LNCAP (cell line): ENCODE results near the gene GRM3.

Experiments used
- TF ChIP-seq, protein P1 (sequence below): fragments of 450-650 bp; IDR thresholded peaks from 2 replicates; pipeline ENCODE4 v1.5.1; 2017; ENCODE audit warnings: mild to moderate bottlenecking

GRM3 gene

DNA sequence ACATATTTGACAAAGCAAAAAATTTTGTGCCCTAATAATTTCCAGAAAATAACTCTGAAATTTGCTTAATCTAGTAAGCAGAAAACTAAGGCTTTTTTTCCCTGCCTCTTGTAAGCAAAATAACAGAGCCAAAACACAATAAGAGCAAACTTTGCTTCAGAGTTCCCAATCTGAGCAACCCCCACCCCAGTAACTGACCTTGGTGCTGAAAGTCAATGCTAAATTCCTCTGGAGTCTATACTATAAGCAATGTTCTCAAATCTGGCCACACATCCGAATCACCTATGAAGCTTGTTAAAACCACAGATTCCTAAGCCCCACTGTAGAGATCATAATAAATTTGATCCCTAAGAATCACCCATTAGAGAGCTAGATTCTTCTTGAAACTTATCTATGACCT is 265.2 kb downstream of the GRM3 start:
- TF ChIP-seq, protein P1, sequence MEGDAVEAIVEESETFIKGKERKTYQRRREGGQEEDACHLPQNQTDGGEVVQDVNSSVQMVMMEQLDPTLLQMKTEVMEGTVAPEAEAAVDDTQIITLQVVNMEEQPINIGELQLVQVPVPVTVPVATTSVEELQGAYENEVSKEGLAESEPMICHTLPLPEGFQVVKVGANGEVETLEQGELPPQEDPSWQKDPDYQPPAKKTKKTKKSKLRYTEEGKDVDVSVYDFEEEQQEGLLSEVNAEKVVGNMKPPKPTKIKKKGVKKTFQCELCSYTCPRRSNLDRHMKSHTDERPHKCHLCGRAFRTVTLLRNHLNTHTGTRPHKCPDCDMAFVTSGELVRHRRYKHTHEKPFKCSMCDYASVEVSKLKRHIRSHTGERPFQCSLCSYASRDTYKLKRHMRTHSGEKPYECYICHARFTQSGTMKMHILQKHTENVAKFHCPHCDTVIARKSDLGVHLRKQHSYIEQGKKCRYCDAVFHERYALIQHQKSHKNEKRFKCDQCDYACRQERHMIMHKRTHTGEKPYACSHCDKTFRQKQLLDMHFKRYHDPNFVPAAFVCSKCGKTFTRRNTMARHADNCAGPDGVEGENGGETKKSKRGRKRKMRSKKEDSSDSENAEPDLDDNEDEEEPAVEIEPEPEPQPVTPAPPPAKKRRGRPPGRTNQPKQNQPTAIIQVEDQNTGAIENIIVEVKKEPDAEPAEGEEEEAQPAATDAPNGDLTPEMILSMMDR = no peak

DNA sequence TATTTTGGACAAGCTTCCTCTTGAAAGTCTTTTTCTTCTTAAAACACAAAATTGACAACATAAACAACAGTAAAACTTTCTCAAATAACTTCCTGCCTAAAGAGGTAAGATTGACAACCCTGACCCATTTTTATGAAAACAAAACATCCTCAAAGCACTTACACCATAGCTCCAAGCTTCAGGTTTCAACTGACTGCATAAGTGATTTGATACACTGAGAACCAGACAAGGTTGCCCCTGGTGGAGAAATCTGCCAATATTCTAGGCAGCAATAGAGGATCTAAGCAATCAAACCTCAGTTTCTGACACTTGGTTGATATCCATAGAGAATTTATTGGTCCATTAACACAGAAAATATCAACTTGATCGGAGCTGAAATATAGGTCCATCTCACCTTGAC is 267.9 kb downstream of the GRM3 start:
- TF ChIP-seq, protein P1 = no peak

DNA sequence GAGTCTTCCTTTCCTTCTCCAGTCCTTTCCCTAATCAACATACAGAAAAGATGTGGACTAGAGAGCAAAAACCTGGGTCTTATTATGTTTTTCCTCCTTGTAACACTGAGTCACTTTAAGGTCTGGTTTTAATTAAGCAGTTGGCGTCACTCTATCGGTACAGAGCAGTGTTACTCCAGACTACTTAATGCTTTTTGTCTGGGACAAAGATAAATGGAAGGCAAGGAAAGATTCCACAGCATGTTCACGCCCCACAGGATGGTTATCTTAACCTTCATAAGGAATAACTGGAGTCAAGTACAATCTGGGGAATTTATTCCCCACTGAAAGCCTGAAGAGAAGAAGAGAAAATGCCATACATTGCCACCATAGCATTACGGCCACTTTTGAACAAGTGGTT is 270.0 kb downstream of the GRM3 start:
- TF ChIP-seq, protein P1 = no peak
